ENCODE measurements around the gene RIC8A. TPM values are rescaled to one million over a fixed set of nuclear protein-coding genes. Genes with fewer than 3 reads are reported as not detected.

RIC8A gene
- polyA plus RNA-seq, 1 of the 3 experiments (the other 2 are of a cell fraction), result 115 TPM

GRCh38 chr11:200224-201003 is 7.1 kb upstream of the RIC8A start:
- Histone ChIP-seq H3K4me2 (no peak overlapping the region), H3K27ac (ENCODE audit: low read depth in 2 of 2, low read length in 1 of 2) (no peak overlapping the region), H3K9ac (no peak overlapping the region), H3K27me3 (ENCODE audit: insufficient read depth) (no peaks in the 10 kb centered on the region), H4K20me1 (ENCODE audit: insufficient read depth) (peaks cover 30% of the 10 kb centered on the region), H3F3A (replicated peaks; ENCODE audit: insufficient read depth) (no peaks in the 10 kb centered on the region), H3K9me3 (no peaks in the 10 kb centered on the region), H3K36me3 (replicated peaks in 1 of 2; ENCODE audit: control insufficient read depth in 1 of 2, insufficient read depth in 2 of 2, low read length in 1 of 2) (peaks cover 21 to 32% of the 10 kb centered on the region in 2 experiments), H3K4me1 (ENCODE audit: control insufficient read depth in 1 of 2, insufficient read depth in 2 of 2, low read depth in 1 of 2, low read length in 1 of 2) (peaks cover 0 to 2% of the 10 kb centered on the region in 2 experiments; a peak in 1 of 4 replicates), H3K9me2 (no peaks in the 10 kb centered on the region), H2AFZ (ENCODE audit: low read depth) (no peak overlapping the region), H3K79me2 (ENCODE audit: insufficient read depth) (peaks cover 21% of the 10 kb centered on the region), H3K4me3 (ENCODE audit: low read depth in 2 of 2, low read length in 1 of 2) (no peak overlapping the region)
- WGBS (ENCODE audit: low lambda C conversion rate), result 95% methylated on average over 3 of the region's 13 CpGs
- CTCF ChIA-PET, result interaction anchor here (1.0 kb wide), 1 partner anchor 21 kb away, joined by 3 read pairs; no protein-coding TSS in a partner anchor
- no peak for DNase-seq
- TF ChIP-seq MXI1 (IDR thresholded peaks at IDR 0.05; ENCODE audit: low read depth, low read length) (no peak), RFX5 (IDR thresholded peaks at IDR 0.05; ENCODE audit: low read length) (no peak), SMC3 (IDR thresholded peaks at IDR 0.05; ENCODE audit: low read depth, low read length) (no peak), EZH2phosphoT487 (IDR thresholded peaks at IDR 0.05; ENCODE audit: borderline replicate concordance, low read depth) (no peak), USF1 (IDR thresholded peaks at IDR 0.05; ENCODE audit: borderline replicate concordance, low read depth) (no peak), MEF2A (IDR thresholded peaks at IDR 0.05; ENCODE audit: borderline replicate concordance, low read depth) (no peak), TCF12 (IDR thresholded peaks at IDR 0.05) (no peak), TAF1 (IDR thresholded peaks at IDR 0.05; ENCODE audit: borderline replicate concordance, low read depth, low read length) (no peak), FOSL2 (IDR thresholded peaks at IDR 0.05; ENCODE audit: borderline replicate concordance, low read depth) (no peak), EP300 (IDR thresholded peaks at IDR 0.05; ENCODE audit: borderline replicate concordance in 1 of 2, low read depth in 1 of 2, low read length in 1 of 2) (no peak), RAD21 (IDR thresholded peaks at IDR 0.05; ENCODE audit: low read length) (no peak), FOXJ3 (CRISPR knock-in tag; IDR thresholded peaks at IDR 0.05) (no peak)
- POLR2A ChIA-PET, result no interaction called here

GRCh38 chr11:201966-202365 is 5.5 kb upstream of the RIC8A start:
- Histone ChIP-seq H3K36me3 (replicated peaks in 1 of 2; ENCODE audit: control insufficient read depth in 1 of 2, insufficient read depth in 2 of 2, low read length in 1 of 2) (peaks cover 27 to 33% of the 10 kb centered on the region in 2 experiments), H3K9me3 (no peaks in the 10 kb centered on the region), H3K4me1 (ENCODE audit: control insufficient read depth in 1 of 2, insufficient read depth in 2 of 2, low read depth in 1 of 2, low read length in 1 of 2) (peaks cover 6 to 13% of the 10 kb centered on the region in 2 experiments; a peak in 2 of 4 replicates), H3K9me2 (no peaks in the 10 kb centered on the region), H3K9ac (no peak overlapping the region), H3K4me2 (no peak overlapping the region), H4K20me1 (ENCODE audit: insufficient read depth) (peaks cover 40% of the 10 kb centered on the region), H3K27ac (ENCODE audit: low read depth in 2 of 2, low read length in 1 of 2) (no peak overlapping the region), H3K27me3 (ENCODE audit: insufficient read depth) (no peaks in the 10 kb centered on the region), H2AFZ (ENCODE audit: low read depth) (no peak overlapping the region), H3F3A (replicated peaks; ENCODE audit: insufficient read depth) (no peaks in the 10 kb centered on the region), H3K79me2 (ENCODE audit: insufficient read depth) (peaks cover 37% of the 10 kb centered on the region), H3K4me3 (ENCODE audit: low read depth in 2 of 2, low read length in 1 of 2) (no peak overlapping the region)
- ChIA-PET POLR2A (no interaction called here), CTCF (no interaction called here)
- TF ChIP-seq FOXJ3 (CRISPR knock-in tag; IDR thresholded peaks at IDR 0.05), result no peak
- TF ChIP-seq GATA2 (CRISPR knock-in tag; IDR thresholded peaks at IDR 0.05), result no peak
- no peak for TF ChIP-seq POLR2AphosphoS5 (IDR thresholded peaks at IDR 0.05; ENCODE audit: low read depth, low read length)
- TF ChIP-seq IRF3 (IDR thresholded peaks at IDR 0.05; ENCODE audit: low read depth, low read length), result no peak
- no peak for TF ChIP-seq TAF1 (IDR thresholded peaks at IDR 0.05; ENCODE audit: borderline replicate concordance, low read depth, low read length)
- no peak for TF ChIP-seq REST (IDR thresholded peaks at IDR 0.05; ENCODE audit: low read depth, low read length)
- no peak for TF ChIP-seq JUND (IDR thresholded peaks at IDR 0.05)
- no peak for DNase-seq
- WGBS (ENCODE audit: low lambda C conversion rate), result 89% methylated on average over 13 of the region's 15 CpGs
